OCI-M1 (cell line): Measurements from ENCODE around the gene AMIGO3.
"Not testable (repeated sequence)": the region's sequence is repeated elsewhere in the genome, so short reads cannot be mapped to it uniquely, and the experiment has no call there.

ENCODE experiments used
- DNase-seq: peaks from one replicate; lab custom pipeline; 2025; lab: John Stamatoyannopoulos, UW

Gene AMIGO3

DNA sequence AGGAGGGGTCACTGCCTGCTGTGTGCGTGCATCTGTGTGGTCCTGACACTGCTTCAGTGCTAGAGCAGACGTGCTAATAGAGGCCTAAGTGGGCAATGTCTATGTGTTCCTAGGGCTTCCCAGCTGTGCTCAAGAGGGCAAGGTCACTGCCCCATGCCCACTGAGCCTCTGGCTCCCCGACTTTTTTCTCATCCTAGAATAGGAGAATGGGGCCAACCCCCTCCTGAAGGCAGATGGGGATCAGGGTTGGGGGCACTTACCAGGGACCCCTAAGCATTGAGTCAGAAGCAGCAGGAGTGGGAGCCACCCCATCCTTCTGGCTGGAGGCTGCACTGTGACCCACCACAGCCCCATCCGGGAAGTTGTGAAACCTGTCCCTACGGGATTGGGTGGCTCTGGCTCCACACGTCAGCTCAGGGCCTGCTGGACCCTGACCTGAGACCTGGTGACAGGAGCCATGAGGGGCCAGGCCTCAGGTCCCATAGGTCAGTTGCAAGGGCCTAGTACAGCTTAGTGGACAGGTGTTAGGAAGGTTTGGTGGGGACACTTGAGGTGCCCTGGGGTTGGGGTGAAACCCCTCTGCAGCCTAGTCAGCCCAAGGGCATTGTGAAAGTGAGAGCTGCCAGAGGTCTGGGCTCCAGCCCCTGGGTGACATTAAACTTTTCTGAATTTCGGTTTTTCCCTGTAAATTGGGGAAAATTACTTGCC is 31.0 kb downstream of the AMIGO3 start:
- DNase-seq: not testable (repeated sequence)

DNA sequence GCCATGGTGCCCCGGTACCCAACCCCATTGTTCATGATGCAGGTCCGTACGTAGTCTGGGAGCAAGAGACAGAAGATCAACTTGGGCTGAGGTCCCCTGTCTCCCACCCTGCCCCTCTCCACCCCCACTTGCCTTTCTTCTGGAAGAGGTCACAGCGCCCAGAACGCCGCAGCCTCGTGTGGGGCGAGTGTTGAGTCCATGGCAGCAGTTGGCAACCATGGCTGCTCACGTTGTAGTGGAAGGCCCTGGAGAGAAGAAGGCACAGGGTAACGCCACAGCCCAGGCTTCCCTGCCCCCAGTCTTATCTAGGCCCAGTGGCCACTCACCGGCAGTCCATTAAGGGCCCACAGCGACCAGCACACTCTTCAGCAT is 32.1 kb downstream of the AMIGO3 start:
- not testable (repeated sequence) for DNase-seq

DNA sequence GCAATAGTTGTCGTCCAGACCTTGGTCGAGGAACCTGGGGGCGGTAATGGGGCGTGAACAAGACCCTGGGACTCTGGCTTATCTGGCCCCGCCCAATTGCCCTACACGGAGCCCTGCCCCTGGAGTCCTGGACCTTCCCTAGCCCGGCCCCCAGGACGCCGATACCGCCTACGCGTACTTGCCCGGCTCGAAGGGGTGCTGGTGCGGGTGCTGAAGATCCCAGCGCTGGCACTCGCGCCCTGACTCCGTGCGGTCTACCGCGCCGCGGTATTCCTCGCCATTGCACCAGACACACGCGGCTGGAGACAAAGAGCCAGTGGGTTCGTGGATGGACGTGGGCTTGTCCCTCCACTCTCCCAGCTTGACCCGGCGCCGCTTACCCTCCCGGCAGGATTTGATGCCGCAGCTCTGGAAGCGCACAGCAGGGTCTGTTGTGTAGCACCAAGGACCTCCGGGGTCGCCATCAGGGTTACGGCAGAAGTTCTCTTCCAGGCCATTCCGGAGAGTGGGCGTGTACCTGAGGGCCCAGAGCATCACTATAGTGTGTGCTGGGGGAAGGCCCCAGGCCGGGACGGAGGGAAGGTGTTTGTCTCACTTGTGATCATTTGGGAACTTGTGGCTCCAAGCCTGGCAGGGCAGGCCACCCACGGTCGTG is 32.6 kb downstream of the AMIGO3 start:
- DNase-seq: not testable (repeated sequence)

DNA sequence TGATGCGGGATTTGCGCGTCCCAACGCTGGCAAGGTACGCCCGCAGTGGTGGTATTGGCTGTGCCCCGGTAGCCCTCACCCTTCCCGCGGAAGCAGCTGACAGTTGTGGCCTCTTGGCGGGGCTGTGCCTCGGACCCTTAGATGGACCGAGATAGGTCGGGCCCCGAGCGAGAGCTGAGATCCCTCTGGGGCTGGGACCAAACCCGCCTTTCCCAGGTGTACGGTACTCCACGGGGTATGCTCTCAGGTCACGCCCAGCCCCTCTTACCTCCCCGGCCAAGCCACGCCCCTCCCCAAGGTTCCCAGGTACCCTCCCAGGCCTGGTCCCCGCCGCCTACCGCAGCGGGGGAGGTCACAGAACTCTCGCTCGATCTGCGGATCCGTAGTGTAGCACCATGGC is 33.1 kb downstream of the AMIGO3 start:
- not testable (repeated sequence) for DNase-seq

DNA sequence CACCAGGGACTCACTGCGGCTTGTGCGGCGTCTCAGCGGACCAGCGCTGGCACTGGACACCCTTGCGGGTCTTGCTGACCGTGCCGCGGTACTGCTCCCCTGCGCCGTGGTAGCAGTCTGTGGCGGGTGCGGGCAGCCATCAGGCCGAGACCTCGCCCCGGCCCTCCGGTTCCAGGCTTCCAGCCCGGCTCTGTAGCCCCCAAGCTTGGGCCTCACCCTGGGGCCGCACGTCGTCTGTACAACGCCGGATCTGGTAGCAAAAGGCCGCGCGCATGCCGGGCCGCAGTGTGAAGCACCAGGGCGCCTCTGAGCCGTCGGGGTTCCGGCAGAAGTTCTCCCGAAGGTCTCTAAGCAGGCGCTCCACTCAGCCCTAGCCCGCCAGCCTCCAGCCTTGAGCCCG is 33.6 kb downstream of the AMIGO3 start:
- not testable (repeated sequence) for DNase-seq

DNA sequence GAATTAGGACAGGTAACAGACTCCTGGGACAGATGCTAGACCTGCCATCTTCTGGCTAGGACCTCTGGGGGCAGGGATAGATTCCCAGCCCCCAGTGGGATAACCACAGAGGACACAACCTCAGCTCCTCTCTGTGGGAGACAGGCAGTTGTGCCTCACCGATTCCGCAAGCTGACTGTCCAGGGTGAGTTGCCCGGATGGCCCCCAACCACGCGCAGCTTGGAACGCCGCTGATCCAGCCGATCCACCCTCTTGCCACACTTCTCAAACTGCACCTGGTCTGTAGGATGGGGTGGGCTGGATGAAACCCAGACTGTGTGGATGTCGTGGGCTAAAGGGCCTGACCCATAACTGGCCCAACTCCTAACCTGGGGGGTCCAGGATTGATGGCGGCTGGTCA is 34.4 kb downstream of the AMIGO3 start:
- DNase-seq: not testable (repeated sequence)

DNA sequence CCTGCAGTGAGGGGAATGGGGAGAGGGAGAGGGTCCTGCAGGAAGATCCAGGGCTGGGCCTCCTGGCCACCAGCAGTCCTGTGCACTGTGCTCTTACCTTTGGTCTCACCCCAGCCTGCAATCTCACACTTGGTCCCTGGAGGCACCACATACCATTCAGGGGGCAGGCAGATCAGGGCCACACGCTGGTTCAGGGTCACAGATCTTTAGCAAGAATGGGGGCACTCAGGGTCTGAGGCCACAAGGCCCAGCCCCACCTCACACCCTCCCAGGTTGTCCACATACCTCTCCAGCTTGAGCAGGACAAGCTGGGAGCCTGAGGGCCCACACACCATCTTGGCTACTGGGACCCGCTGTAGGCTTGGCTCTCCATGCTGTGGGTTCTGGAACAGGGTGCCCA is 35.0 kb downstream of the AMIGO3 start:
- not testable (repeated sequence) for DNase-seq

DNA sequence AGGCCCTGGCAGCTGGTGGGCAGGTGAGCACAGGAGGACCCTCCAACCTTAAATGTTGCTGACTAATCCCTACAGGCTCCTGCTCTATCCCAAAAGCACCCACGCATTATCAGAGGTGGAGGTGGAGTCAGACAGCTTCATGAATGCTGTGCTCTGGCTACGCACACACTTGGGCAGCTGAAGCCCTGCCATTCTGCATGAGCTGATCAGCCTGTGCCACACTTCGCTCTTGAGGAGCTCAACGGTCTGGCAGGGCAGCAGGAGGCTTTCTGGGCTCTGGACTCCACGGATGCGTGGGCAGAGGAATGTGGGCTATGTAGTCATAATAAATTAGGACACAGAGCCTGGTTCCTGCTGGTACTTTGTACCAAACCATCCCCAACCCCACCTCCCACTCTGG is 36.3 kb downstream of the AMIGO3 start:
- no peak for DNase-seq

DNA sequence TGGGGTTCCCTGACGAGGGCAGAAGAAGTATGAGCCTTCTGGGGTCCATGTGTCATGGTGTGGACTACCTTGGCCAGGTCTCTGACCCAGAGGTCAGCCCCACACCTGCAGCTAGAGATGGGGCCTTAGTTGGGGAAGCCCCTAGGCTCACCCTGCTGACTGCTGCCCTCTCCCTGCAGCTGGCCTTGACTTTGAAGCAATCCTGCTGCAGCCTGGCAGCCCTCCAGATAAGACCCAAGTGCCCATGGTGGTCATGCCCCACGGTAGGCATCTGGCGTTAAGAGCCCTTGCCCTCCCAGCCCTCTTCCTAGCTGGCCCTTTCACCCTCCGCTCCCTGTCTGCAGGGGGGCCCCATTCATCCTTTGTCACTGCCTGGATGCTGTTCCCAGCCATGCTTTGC is 37.9 kb downstream of the AMIGO3 start:
- no peak for DNase-seq

DNA sequence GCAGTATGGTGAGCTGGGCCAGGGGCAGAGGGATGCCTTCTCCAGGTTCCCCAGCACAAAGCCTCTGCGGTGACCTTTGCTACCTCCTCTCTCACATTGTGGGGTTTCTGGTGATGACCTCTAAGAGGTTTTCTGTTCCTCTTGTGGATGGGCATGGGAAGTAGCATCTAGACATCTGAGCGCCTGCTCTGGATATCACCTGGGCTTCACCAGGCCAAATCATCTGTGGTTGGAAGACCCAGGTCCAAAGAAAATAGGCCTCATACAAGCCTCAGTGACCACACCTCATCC is 38.3 kb downstream of the AMIGO3 start:
- no peak for DNase-seq

DNA sequence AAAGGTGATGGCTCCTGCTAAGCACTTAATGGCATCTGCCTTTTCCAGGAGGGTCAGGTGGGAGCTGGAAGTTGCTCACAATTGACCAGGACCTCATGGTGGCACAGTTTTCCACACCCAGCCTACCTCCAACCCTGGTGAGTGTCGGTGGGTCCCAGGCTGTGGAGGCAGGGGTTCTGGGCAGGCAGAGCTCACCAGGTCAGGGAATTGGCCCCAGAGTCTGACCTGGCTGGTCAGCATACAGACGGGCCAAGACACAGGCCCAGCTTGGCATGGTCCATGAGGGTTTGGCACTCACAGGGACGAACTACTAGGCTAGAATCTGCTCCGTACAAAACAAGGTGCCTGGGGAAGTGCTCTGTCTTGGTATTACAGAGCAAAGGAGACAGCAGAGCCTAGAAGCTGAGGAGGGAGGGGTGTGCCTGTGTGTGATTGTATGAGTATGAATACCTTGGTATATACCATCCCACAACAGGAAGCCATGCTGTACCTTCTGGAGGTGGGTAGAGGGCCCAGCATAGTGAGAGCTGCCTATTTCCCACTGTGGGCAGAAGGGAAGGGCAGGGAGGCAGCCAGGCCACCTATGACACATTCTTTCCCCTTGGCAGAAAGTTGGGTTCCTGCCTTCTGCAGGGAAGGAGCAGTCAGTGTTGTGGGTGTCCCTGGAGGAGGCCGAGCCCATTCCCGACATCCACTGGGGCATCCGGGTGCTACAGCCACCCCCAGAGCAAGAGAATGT is 38.8 kb downstream of the AMIGO3 start:
- DNase-seq: no peak

DNA sequence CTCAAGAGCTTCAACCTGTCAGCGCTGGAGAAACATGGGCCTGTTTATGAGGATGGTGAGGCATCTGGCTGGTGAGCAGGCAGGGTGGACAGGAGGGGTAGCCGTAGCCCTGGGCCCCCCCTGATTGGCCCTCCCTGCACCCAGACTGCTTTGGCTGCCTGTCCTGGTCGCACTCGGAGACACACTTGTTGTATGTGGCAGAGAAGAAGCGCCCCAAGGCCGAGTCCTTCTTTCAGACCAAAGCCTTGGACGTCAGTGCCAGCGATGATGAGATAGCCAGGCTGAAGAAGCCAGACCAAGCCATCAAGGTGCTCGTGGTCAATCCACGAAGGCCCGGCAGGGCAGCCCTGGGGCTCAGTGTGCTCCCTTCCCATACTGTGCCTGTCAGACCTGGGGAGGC is 43.6 kb downstream of the AMIGO3 start:
- no peak for DNase-seq

DNA sequence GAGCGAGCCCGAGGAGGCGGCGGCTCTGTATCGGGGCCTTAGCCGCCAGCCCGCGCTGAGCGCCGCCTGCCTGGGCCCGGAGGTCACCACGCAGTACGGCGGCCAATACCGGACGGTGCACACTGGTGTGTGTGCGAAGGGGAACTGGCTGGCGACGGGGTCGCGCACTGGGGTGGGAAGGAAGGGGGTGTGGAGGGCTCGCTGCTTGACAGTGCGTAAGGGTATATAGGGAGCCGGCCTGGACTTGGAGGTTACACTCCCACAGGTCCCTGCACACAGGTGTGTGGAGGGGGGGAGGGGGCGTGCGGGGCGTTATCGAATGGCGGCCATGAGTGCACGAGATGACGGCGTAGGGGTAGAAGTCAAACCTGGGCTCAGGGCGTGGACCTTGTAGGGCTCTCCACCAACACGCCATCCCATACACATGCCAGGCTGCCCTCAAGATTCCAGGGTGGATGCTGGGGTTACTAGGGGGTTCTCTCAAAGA is 44.9 kb downstream of the AMIGO3 start:
- no peak for DNase-seq

DNA sequence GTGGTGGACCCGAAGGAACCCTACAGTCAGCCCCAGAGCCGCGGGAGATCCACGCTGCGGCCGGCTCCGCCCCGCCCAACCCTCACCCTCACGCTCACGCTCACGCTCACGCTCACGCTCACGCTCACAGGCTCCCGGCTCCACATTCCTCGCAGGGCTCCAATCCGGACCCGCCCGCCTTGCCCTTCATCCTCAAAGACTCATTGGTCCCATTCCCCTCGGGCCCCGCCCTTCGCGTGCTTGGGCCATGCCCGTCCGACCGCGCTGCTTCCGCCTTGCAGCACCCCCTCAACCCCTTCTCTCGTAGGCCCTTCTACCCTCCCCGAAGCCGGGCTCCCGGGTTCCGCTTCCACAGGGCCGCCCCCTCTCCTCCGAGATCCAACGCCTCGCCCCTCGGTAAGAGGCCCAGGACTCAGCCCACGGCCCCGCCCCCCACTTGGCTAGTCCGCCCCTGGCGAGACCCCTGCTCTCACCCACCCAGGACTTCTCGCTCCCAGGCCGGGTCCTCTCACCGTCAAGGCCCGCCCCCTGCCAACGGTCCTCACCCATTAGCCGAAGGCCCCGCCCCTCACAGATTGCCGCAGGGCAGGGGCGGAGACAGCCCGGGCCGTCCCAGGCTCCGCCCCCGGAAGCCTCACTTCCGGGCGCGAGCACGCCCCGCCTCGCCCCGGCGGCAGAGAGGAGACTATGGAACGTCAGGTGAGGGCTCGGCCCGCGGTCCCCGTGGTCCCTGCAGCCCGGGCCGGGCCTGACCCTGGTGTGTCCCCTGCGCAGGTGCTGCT is 45.6 kb downstream of the AMIGO3 start, which contains the start of gene APEH:
APEH (plus strand) TSS at position 637 of the 782 bp plus-strand sequence; CDS start at position 688, 51 bp downstream.
- DNase-seq: no peak

DNA sequence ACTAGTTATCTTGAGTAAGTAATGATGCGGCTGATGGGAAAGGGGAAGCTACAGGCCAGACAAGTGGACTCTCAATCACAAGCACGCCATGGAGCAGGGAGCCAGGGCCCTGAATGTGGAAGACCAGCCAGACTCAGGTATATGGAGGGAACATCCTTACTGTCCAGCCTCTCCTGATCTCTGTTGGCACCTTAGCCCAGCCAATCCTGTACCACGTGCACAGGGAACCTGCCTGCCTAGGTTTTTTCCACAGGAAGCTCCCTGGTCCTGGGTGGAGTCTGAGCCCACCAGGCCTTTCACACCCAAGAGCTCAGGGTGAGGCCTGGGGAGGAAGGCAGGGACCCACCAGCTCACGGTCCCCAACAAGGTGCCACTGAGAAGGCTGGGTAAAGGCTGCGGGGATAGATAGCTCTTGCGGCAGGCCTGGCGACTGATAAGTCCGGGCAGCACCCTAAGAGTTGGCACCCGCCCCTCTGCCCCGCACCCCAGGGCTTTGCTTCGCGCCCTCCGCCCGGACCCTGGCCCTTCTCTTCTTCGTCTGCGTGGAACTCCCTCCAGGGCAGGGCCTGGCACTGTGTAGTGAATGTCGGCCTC is 46.3 kb downstream of the AMIGO3 start:
- DNase-seq: no peak

DNA sequence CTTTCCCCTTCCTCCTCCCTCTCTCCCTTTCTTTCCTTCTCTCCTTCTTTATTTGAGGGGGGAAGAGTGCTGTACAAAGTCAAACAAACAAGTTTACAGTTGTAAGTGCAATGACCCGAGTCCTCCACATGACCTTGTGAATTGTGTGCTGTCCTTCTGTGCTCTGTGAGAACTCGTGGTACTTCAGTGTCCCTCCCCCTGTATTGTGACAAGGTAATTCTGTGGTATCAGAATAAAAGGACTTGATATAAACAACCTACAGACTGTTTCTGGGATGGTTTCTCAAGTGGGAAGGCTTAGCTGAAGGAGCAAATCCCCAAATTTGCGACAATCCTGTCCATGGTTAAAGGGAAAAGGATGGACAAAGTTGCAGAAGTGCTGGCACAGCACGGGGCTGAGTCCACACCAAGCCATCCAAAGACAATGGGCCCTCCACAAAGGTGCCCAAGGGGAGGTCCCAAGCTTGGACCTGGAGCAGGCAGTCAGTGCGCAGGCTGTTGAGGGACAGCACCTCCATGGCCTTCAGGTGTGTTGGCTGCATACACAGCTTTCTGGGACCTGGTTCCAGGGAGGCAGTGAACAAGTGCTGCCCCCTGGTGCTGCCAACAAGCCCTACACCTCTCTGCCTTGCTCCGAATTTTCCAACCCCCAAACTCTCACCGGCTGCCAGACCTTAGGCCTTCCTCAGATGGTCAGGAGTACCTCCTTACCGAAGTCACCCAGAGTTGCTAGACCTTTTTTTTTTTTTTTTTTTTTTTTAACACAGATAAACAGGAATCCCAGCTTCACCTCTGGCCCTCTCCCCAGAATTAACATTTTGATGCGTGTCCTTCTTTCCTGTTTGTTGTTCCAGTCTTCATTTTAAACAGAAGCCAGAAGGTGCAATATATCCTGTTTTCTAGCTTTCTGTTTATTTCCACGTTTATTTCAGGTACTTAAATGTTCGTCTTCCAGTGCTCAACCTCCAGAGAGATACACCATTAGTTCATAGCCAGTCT is 47.9 kb downstream of the AMIGO3 start:
- DNase-seq: no peak

DNA sequence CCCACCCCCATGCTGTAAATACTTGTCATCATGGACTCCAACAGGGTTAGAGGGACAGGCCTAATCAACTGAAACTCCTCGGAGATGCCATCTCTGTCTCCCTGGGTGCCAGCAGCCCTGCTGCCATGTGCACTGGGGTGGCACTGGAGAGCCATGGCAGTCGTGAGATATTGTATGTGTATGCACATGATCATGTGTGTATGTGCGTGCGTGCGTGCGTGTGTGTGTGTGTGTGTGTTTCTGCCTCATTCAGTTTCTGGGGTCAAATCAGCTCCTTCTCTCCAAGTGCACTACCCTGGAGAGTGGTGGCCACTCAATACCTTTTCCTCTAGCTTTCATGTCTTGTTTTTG is 48.6 kb downstream of the AMIGO3 start:
- no peak for DNase-seq

DNA sequence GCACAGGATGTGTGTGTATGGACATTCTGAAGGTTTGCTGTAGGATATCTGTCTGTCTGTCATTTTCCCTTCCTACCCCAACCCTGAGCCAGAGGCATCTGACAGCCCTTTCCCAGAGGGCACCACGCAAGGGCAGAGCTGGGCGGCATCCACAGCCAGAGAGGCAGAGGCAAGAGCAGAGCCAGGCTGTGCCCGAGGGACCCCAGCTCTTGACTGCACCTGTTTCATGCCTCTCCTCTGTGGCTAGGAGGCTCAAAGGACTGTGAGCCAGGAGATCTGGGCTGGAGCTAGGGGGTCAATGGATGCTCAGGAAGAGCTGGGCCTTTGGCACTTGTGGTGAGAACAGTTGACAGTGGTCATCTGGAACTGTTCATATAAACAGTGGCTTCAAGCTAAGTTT is 50.1 kb downstream of the AMIGO3 start:
- DNase-seq: no peak

DNA sequence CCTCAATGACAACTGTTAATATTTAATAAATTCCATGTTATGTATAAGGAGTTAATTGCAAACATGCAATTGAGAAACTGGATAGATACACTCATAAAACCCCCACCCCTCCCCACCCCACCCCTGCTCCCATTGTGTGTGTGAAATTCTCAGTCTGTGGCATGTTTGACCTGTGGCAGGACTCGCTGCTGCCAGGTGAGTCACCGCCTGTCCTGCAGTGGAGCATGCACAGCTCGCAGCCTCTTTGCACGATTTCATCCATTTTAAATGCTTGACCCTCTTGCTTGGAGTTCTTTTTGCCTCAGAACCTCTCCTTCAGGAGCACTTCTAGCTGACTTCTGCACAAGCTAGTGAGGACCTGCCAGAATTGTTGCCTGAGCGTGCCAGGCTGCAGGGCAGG is 50.6 kb downstream of the AMIGO3 start:
- no peak for DNase-seq

DNA sequence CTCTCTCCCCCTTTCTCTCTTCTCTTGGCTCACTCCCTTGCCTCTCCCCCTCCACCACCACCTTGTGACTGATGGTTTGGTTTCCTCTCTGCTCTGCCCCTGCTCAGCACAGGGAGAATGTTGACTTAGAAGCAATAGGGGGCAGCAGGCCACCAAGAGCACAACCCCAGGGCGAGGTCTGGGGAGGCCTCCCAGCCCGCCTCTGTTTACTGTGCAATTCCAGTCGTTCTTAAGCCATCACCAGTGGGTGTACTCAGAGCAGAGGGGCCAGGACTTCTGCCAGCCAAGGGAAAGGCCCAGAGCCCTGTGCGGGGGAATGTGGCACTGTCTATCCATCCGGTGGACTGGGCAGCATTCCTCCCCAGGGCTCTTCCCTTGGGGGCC is 51.1 kb downstream of the AMIGO3 start:
- no peak for DNase-seq
